Stomach (tissue), 4 donors: ENCODE results near the gene ZXDC.

ENCODE experiments used
- POLR2A ChIP-seq, 4 donors: fragments of 450-650 bp; IDR thresholded peaks; one replicate each; pipeline ENCODE4 v1.6.1; 2016; ENCODE audit warnings: antibody characterized with exemption in 4 of 4, control low read depth in 2 of 4, mild to moderate bottlenecking in 1 of 4, moderate library complexity in 1 of 4
- POLR2AphosphoS5 ChIP-seq, 3 donors: sonication (generic); formaldehyde crosslinking; IDR thresholded peaks; one replicate each; pipeline ENCODE4 v1.6.1; 2016; ENCODE audit warnings: antibody characterized with exemption in 3 of 3
- TF ChIP-seq, protein P1 (sequence below), 7 experiments: fragments of 450-650 bp in 4 of 7; fragments of 200-600 bp in 3 of 7; sonication (generic) in 3 of 7; IDR thresholded peaks; one replicate each; pipeline ENCODE4 v1.5.1; 2016 to 2019; ENCODE audit warnings: antibody characterized with exemption in 7 of 7, control low read depth in 2 of 7, mild to moderate bottlenecking in 1 of 7

GRCh38 chr3:126431103-126431534 is 44.6 kb downstream of the ZXDC start:
- TF ChIP-seq, protein P1, sequence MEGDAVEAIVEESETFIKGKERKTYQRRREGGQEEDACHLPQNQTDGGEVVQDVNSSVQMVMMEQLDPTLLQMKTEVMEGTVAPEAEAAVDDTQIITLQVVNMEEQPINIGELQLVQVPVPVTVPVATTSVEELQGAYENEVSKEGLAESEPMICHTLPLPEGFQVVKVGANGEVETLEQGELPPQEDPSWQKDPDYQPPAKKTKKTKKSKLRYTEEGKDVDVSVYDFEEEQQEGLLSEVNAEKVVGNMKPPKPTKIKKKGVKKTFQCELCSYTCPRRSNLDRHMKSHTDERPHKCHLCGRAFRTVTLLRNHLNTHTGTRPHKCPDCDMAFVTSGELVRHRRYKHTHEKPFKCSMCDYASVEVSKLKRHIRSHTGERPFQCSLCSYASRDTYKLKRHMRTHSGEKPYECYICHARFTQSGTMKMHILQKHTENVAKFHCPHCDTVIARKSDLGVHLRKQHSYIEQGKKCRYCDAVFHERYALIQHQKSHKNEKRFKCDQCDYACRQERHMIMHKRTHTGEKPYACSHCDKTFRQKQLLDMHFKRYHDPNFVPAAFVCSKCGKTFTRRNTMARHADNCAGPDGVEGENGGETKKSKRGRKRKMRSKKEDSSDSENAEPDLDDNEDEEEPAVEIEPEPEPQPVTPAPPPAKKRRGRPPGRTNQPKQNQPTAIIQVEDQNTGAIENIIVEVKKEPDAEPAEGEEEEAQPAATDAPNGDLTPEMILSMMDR (IDR thresholded peaks at IDR 0.05): no peak
- TF ChIP-seq POLR2A (IDR thresholded peaks at IDR 0.05): no peak
- no peak for TF ChIP-seq POLR2AphosphoS5 (IDR thresholded peaks at IDR 0.05)
